AG04449 (cell line): ENCODE data around the gene ARF3.

Experiments used
- CTCF ChIA-PET: fragments of 350-600 bp; formaldehyde crosslinking; extraction: SDS; loops from one replicate; lab custom pipeline; 2021; ENCODE audit warnings: antibody characterized with exemption; lab: Yijun Ruan, JAX
- POLR2A ChIA-PET: fragments of 400-600, 350-600 bp; formaldehyde crosslinking; extraction: SDS; loops from one replicate; lab custom pipeline; 2020; ENCODE audit warnings: antibody characterized with exemption, inconsistent platforms; lab: Yijun Ruan, JAX
- DNase-seq: peaks from one replicate; pipeline ENCODE4 v3.0.0-alpha.2; 2010; ENCODE audit warnings: low read depth, low spot score
- H3K4me3 ChIP-seq: 2 replicates; pipeline ENCODE4 v1.5.1; 2011; ENCODE audit warnings: low read depth, mild to moderate bottlenecking, control low read depth, low read length
- TF ChIP-seq, protein P1 (sequence below): IDR thresholded peaks from one replicate; pipeline ENCODE4 v1.5.1; 2011; ENCODE audit warnings: mild to moderate bottlenecking, moderate library complexity, low read length, control low read depth, inconsistent platforms; ENCODE audit not compliant: insufficient read depth; ENCODE audit errors: missing control alignments

The ARF3 gene

DNA sequence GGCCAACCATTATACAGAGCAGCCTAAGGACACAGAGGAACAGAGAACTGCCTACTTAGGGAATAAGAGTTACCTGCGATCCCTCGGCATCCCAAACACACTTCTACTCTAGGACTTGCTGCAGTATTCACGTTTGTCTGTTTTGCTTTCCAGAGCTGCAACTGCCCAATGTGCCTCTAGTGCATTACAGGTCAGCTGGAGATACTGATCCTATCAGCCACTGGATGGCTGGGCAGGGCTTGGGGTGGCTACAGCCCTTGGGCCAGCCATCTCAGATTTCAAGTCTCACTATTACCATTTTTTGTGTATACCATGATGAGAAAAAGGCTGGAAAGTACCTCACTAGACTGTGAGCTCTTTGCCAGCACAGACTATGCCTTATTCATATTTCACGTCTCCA lies 4.6 kb downstream of the ARF3 start:
- ChIA-PET POLR2A (no interaction called here), CTCF (interaction anchor here (1.2 to 40.7 kb wide), 6 partner anchors 21 to 100 kb away, joined by 5 to 1340 read pairs (median 13); partner anchors contain the start of genes DDN, DDX23, FKBP11 and WNT1)
- TF ChIP-seq, protein P1, sequence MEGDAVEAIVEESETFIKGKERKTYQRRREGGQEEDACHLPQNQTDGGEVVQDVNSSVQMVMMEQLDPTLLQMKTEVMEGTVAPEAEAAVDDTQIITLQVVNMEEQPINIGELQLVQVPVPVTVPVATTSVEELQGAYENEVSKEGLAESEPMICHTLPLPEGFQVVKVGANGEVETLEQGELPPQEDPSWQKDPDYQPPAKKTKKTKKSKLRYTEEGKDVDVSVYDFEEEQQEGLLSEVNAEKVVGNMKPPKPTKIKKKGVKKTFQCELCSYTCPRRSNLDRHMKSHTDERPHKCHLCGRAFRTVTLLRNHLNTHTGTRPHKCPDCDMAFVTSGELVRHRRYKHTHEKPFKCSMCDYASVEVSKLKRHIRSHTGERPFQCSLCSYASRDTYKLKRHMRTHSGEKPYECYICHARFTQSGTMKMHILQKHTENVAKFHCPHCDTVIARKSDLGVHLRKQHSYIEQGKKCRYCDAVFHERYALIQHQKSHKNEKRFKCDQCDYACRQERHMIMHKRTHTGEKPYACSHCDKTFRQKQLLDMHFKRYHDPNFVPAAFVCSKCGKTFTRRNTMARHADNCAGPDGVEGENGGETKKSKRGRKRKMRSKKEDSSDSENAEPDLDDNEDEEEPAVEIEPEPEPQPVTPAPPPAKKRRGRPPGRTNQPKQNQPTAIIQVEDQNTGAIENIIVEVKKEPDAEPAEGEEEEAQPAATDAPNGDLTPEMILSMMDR: no peak
- H3K4me3 ChIP-seq: no peak overlapping the region
- DNase-seq: no peak

DNA sequence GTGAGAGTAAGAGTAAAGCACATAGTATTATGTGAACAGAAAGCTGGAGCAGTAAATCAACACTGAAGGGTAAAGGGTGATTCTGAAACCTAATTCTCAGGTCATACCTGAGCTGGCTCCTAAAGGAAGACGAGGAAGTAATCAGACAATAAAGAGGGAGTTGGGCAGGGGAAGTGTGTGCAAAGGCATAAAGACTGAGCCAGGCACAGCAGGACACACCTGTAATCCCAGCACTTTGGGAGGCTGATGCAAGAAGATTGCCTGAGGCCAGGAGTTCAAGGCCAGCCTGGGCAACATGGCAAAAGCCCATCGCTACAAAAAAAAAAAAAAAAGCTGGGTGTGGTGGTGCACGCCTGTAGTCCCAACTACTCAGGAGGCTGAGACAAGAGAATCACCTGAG lies 9.6 kb downstream of the ARF3 start:
- ChIA-PET POLR2A (no interaction called here), CTCF (interaction anchor here (0.8 to 26.4 kb wide), 8 partner anchors 8 to 95 kb away, joined by 3 to 502 read pairs (median 4); partner anchors contain the start of genes ARF3, FKBP11 and WNT1)
- TF ChIP-seq, protein P1: no peak
- DNase-seq: no peak
- no peak overlapping the region for H3K4me3 ChIP-seq

DNA sequence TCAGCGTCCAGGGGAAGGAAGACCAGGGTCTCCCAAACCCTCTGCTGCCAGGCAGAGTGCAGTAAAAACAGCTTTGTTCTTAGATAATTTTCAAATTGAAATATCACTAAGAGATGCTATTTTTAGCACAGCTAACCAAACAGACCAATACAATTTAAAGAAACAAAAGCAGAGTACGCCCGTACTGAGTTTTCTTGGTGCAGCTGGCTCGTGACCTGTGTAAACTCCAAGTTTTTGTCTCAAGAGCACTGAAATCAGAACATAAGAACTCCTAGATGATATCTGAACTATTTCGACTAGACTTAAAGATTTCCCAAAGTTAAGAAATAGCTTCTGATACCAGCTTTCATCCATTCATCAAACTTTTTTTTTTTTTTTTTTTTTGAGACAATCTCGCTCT lies 10.3 kb downstream of the ARF3 start:
- ChIA-PET CTCF (interaction anchor here (1.2 to 30.6 kb wide), 6 partner anchors 1 to 45 kb away, joined by 3 to 502 read pairs (median 5); partner anchors contain the start of genes ARF3 and FKBP11), POLR2A (no interaction called here)
- no peak overlapping the region for H3K4me3 ChIP-seq
- TF ChIP-seq, protein P1: no peak
- no peak for DNase-seq

DNA sequence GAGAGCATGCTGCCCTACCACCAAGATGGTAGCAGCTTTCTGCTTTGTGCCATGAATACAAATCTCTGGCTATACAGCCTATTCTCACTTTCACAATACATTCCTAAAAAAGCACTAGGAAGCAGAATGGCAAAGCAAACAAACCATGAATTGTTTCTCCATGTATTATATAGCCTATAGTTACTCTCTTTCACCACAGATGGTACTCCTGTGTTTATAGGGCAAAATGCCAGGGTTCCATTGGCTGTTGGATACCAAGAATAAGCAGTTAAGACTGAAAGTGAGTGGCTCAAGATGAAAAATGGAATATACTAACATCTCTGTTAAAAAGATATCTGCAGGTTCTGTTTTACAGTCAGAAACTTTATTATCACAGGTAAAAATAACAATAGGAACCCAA lies 11.1 kb downstream of the ARF3 start:
- TF ChIP-seq, protein P1: no peak
- POLR2A ChIA-PET: no interaction called here
- no peak for DNase-seq
- CTCF ChIA-PET: interaction anchor here (0.7 to 30.6 kb wide), 5 partner anchors 0 to 90 kb away, joined by 3 to 502 read pairs (median 253); partner anchors contain the start of genes ARF3, DDX23 and FKBP11
- no peak overlapping the region for H3K4me3 ChIP-seq

DNA sequence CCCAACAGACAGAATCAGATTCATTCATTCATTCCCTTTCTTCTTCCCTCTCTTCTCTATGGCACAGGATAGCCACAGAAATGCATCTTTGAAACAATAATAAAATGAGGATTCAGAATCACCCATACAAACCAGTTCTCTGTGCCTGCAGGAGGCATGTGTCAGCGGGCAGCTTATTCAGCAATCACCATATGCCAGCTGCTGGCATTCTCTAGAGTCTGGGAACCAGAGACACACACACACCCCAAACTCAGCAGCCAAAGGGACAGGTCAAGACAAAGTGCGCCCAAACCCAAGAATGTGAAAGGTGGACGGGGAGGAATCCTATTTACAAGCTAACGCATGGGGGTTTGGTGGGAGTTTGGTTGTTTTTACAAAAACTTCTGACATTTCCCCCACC lies 14.1 kb downstream of the ARF3 start:
- H3K4me3 ChIP-seq: no peak overlapping the region
- TF ChIP-seq, protein P1: no peak
- ChIA-PET CTCF (interaction anchor here (0.6 to 30.6 kb wide), 8 partner anchors 3 to 128 kb away, joined by 3 to 502 read pairs (median 12); partner anchors contain the start of genes ARF3, DDX23 and FKBP11), POLR2A (no interaction called here)
- DNase-seq: no peak

DNA sequence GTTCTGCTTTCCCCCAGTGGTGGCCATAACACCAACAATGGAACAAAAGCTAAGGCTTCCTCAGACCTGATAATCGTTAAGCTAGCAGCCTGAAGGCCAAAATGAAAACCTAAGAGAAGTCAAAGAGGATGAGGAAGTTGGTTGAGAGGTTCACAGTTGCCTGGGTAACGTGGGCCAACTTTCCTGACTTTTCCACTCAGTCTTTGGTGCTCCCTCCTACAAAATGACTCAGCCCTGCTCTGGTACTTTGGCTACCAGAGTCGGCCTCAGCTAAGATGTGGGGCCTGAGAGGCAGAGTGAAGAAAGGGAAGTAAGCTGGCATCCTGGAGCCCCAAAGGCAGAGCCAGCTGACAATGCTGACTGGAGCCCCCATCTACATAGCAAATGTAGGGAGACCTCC lies 17.1 kb downstream of the ARF3 start:
- ChIA-PET POLR2A (interaction anchor here (3.1 kb wide), 1 partner anchor 17 kb away, joined by 10 read pairs; the partner anchor contains the start of gene ARF3), CTCF (interaction anchor here (0.9 to 30.6 kb wide), 9 partner anchors 6 to 84 kb away, joined by 3 to 502 read pairs (median 14); partner anchors contain the start of genes ARF3, DDX23 and FKBP11)
- H3K4me3 ChIP-seq: no peak overlapping the region
- DNase-seq: no peak
- TF ChIP-seq, protein P1: no peak
